ENCODE data around the gene ELOA2.
"Not testable (repeated sequence)": the region's sequence is repeated elsewhere in the genome, so short reads cannot be mapped to it uniquely, and the experiment has no call there.

DNA sequence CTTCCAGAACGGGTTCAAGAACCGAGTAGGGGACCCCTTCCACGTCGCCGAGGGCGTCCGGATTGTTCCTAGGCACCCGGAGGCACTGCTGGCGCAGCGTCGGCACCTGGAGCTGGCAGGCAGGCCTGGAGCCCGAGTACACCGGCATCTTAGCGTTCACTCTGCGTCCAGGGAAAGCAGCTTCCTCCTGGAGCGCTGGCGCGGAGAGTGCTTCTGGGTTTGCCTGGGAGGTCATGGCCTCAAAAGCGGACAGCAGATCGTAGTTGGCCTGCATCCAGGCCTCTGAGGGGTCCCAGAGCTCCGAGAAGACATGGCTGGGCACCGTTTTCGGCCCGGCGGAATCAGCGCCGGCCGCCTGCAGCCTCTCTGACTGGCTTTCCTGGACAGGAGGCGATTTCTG, 6.7 kb downstream of the ELOA2 start:
- TF ChIP-seq, protein P1, sequence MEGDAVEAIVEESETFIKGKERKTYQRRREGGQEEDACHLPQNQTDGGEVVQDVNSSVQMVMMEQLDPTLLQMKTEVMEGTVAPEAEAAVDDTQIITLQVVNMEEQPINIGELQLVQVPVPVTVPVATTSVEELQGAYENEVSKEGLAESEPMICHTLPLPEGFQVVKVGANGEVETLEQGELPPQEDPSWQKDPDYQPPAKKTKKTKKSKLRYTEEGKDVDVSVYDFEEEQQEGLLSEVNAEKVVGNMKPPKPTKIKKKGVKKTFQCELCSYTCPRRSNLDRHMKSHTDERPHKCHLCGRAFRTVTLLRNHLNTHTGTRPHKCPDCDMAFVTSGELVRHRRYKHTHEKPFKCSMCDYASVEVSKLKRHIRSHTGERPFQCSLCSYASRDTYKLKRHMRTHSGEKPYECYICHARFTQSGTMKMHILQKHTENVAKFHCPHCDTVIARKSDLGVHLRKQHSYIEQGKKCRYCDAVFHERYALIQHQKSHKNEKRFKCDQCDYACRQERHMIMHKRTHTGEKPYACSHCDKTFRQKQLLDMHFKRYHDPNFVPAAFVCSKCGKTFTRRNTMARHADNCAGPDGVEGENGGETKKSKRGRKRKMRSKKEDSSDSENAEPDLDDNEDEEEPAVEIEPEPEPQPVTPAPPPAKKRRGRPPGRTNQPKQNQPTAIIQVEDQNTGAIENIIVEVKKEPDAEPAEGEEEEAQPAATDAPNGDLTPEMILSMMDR (IDR thresholded peaks at IDR 0.05), result not testable (repeated sequence)
- TF ChIP-seq POLR2A, EP300 (IDR thresholded peaks at IDR 0.05): not testable (repeated sequence)

Measured in ovary (tissue), 3 donors.